HEK293 (cell line): ENCODE results near the gene SLAMF1.

Experiments
- CTCF ChIA-PET: fragments of 350-600 bp; formaldehyde crosslinking; extraction: SDS; loops from one replicate; lab custom pipeline; 2021; ENCODE audit warnings: antibody characterized with exemption; lab: Yijun Ruan, JAX
- POLR2A ChIA-PET: fragments of 300-600 bp; formaldehyde crosslinking; extraction: SDS; loops from one replicate; lab custom pipeline; 2020; ENCODE audit warnings: antibody characterized with exemption, inconsistent platforms; lab: Yijun Ruan, JAX
- H3K27ac ChIP-seq: fragments of 200-500 bp; sonication (Bioruptor generic); 2 replicates; pipeline ENCODE4 v1.5.1; 2014; ENCODE audit warnings: low read depth, low read length, control low read depth, inconsistent platforms; ENCODE audit errors: extremely low read depth
- H3K36me3 ChIP-seq, 2 experiments: fragments of 200-500 bp in 1 of 2; sonication (Bioruptor generic) in 1 of 2; 1 replicate in 1 of 2; 2 replicates in 1 of 2; pipeline ENCODE4 v1.5.1; 2014 to 2017; ENCODE audit warnings: inconsistent platforms in 2 of 2, low read length in 2 of 2; ENCODE audit not compliant: control insufficient read depth in 2 of 2, insufficient read depth in 1 of 2
- H3K4me1 ChIP-seq: fragments of 200-500 bp; sonication (Bioruptor generic); 2 replicates; pipeline ENCODE4 v1.5.1; 2014; ENCODE audit warnings: mild to moderate bottlenecking, low read length, inconsistent platforms; ENCODE audit not compliant: control insufficient read depth, insufficient read depth
- H3K4me3 ChIP-seq: 2 replicates; pipeline ENCODE4 v1.5.1; 2011; ENCODE audit warnings: low read depth, mild to moderate bottlenecking, control low read depth, low read length, moderate library complexity
- H3K9me3 ChIP-seq: fragments of 200-500 bp; sonication (Bioruptor generic); 2 replicates; pipeline ENCODE4 v1.5.1; 2014; ENCODE audit warnings: low read depth, low read length, inconsistent platforms; ENCODE audit not compliant: control insufficient read depth, insufficient read depth
- BCL11A ChIP-seq: fragments of 450-650 bp; formaldehyde crosslinking; IDR thresholded peaks from 2 replicates; pipeline ENCODE4 v1.5.1; 2016; ENCODE audit warnings: low read depth, missing biosample characterization, missing genetic modification characterization
- SP7 ChIP-seq: fragments of 450-650 bp; formaldehyde crosslinking; IDR thresholded peaks from 2 replicates; pipeline ENCODE4 v1.5.1; 2016; ENCODE audit warnings: missing biosample characterization, missing genetic modification characterization
- ZNF175 ChIP-seq: fragments of 450-650 bp; formaldehyde crosslinking; IDR thresholded peaks from 2 replicates; pipeline ENCODE4 v1.5.1; 2016; ENCODE audit warnings: missing biosample characterization, missing genetic modification characterization
- ZNF239 ChIP-seq: fragments of 450-650 bp; formaldehyde crosslinking; IDR thresholded peaks from 2 replicates; pipeline ENCODE4 v1.5.1; 2016; ENCODE audit warnings: missing biosample characterization, missing genetic modification characterization
- ZNF274 ChIP-seq, 2 experiments: fragments of 200-500 bp in 1 of 2; fragments of 450-650 bp in 1 of 2; sonication (Bioruptor generic) in 1 of 2; formaldehyde crosslinking in 1 of 2; IDR thresholded peaks; 2 replicates each; pipeline versions ENCODE4 v1.5.1 to v1.6.1; 2014 to 2016; ENCODE audit warnings: borderline replicate concordance in 1 of 2, inconsistent platforms in 1 of 2, low read length in 1 of 2, missing biosample characterization in 1 of 2, missing genetic modification characterization in 1 of 2
- ZNF37A ChIP-seq: fragments of 450-650 bp; IDR thresholded peaks from 2 replicates; pipeline ENCODE4 v1.5.1; 2018; ENCODE audit warnings: missing biosample characterization, missing genetic modification characterization
- TF ChIP-seq, protein P1 (sequence below): fragments of 450-650 bp; formaldehyde crosslinking; IDR thresholded peaks from 2 replicates; pipeline ENCODE4 v1.5.1; 2017; ENCODE audit warnings: missing biosample characterization, missing genetic modification characterization
- TF ChIP-seq, protein P2 (sequence below): fragments of 450-650 bp; formaldehyde crosslinking; IDR thresholded peaks from 2 replicates; pipeline ENCODE4 v1.5.1; 2016; ENCODE audit warnings: missing biosample characterization, missing genetic modification characterization
- TF ChIP-seq, protein P3 (sequence below): fragments of 450-650 bp; formaldehyde crosslinking; IDR thresholded peaks from 2 replicates; pipeline ENCODE4; 2016; ENCODE audit warnings: missing biosample characterization, missing genetic modification characterization
- TF ChIP-seq, protein P4 (sequence below): fragments of 450-650 bp; formaldehyde crosslinking; IDR thresholded peaks from 2 replicates; pipeline ENCODE4 v1.5.1; 2016; ENCODE audit warnings: missing biosample characterization, missing genetic modification characterization
- TF ChIP-seq, protein P5 (sequence below): fragments of 450-650 bp; formaldehyde crosslinking; IDR thresholded peaks from 2 replicates; pipeline ENCODE4 v1.5.1; 2016; ENCODE audit warnings: missing biosample characterization, missing genetic modification characterization, borderline replicate concordance
- TF ChIP-seq, protein P6 (sequence below): fragments of 450-650 bp; formaldehyde crosslinking; IDR thresholded peaks from 2 replicates; pipeline ENCODE4 v1.5.1; 2016; ENCODE audit warnings: missing biosample characterization, missing genetic modification characterization

SLAMF1 gene

DNA sequence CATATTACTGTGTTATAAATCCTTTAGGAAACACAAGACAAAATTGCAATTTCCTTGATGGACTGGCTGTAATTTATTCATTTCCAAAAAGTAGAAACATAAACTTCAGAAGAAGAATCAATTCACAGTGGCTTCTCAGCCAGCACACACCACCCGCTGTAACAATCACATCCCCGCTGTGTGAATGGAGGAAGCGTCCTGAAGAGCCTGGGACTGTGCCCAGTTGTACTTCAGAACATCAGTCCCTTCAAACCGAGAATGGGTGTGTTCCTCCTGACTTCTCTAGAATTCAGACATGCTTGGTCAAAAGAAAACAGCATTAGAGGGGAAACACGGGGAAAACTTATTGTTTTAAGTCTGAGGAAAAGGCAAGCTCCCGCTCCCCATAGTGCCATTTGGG lies 38.8 kb downstream of the SLAMF1 start (continued):
- TF ChIP-seq, protein P1, sequence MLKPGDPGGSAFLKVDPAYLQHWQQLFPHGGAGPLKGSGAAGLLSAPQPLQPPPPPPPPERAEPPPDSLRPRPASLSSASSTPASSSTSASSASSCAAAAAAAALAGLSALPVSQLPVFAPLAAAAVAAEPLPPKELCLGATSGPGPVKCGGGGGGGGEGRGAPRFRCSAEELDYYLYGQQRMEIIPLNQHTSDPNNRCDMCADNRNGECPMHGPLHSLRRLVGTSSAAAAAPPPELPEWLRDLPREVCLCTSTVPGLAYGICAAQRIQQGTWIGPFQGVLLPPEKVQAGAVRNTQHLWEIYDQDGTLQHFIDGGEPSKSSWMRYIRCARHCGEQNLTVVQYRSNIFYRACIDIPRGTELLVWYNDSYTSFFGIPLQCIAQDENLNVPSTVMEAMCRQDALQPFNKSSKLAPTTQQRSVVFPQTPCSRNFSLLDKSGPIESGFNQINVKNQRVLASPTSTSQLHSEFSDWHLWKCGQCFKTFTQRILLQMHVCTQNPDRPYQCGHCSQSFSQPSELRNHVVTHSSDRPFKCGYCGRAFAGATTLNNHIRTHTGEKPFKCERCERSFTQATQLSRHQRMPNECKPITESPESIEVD (tag by site-specific recombination): no peak
- no peak for TF ChIP-seq SP7
- TF ChIP-seq, protein P2, sequence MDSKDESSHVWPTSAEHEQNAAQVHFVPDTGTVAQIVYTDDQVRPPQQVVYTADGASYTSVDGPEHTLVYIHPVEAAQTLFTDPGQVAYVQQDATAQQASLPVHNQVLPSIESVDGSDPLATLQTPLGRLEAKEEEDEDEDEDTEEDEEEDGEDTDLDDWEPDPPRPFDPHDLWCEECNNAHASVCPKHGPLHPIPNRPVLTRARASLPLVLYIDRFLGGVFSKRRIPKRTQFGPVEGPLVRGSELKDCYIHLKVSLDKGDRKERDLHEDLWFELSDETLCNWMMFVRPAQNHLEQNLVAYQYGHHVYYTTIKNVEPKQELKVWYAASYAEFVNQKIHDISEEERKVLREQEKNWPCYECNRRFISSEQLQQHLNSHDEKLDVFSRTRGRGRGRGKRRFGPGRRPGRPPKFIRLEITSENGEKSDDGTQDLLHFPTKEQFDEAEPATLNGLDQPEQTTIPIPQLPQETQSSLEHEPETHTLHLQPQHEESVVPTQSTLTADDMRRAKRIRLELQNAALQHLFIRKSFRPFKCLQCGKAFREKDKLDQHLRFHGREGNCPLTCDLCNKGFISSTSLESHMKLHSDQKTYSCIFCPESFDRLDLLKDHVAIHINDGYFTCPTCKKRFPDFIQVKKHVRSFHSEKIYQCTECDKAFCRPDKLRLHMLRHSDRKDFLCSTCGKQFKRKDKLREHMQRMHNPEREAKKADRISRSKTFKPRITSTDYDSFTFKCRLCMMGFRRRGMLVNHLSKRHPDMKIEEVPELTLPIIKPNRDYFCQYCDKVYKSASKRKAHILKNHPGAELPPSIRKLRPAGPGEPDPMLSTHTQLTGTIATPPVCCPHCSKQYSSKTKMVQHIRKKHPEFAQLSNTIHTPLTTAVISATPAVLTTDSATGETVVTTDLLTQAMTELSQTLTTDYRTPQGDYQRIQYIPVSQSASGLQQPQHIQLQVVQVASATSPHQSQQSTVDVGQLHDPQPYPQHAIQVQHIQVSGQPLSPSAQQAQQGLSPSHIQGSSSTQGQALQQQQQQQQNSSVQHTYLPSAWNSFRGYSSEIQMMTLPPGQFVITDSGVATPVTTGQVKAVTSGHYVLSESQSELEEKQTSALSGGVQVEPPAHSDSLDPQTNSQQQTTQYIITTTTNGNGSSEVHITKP (tag by site-specific recombination): no peak
- TF ChIP-seq, protein P3, sequence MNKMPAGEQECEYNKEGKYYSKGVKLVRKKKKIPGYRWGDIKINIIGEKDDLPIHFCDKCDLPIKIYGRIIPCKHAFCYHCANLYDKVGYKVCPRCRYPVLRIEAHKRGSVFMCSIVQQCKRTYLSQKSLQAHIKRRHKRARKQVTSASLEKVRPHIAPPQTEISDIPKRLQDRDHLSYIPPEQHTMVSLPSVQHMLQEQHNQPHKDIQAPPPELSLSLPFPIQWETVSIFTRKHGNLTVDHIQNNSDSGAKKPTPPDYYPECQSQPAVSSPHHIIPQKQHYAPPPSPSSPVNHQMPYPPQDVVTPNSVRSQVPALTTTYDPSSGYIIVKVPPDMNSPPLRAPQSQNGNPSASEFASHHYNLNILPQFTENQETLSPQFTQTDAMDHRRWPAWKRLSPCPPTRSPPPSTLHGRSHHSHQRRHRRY (tag by site-specific recombination): no peak

DNA sequence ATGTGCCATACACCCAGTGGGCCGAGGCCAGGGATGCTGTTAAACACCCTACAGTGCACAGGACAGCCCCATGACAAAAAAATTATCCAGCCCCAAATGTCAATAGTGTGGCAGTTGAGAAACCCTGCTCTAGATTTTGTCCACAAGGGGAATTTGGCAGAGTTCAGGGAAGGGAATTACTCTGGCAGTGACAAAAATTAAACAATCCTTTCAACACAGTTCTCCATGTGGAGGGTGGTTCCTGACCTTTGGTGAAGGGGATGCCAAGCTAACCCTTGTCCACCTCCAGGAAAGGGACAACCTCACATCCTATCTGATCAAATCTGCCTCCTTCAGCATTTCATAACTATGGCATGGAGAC lies 39.2 kb downstream of the SLAMF1 start:
- no peaks in the 10 kb centered on the region for H3K36me3 ChIP-seq
- H3K27ac ChIP-seq: no peak overlapping the region
- POLR2A ChIA-PET: no interaction called here
- CTCF ChIA-PET: interaction anchor here (1.0 to 4.1 kb wide), 11 partner anchors 11 to 230 kb away, joined by 3 to 24 read pairs (median 3); no protein-coding TSS in a partner anchor
- H3K4me3 ChIP-seq: no peak overlapping the region
- no peaks in the 10 kb centered on the region for H3K4me1 ChIP-seq
- TF ChIP-seq, protein P4, sequence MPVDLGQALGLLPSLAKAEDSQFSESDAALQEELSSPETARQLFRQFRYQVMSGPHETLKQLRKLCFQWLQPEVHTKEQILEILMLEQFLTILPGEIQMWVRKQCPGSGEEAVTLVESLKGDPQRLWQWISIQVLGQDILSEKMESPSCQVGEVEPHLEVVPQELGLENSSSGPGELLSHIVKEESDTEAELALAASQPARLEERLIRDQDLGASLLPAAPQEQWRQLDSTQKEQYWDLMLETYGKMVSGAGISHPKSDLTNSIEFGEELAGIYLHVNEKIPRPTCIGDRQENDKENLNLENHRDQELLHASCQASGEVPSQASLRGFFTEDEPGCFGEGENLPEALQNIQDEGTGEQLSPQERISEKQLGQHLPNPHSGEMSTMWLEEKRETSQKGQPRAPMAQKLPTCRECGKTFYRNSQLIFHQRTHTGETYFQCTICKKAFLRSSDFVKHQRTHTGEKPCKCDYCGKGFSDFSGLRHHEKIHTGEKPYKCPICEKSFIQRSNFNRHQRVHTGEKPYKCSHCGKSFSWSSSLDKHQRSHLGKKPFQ (tag by site-specific recombination): no peak
- TF ChIP-seq ZNF175: no peak
- no peak for TF ChIP-seq BCL11A (tag by site-specific recombination)
- TF ChIP-seq ZNF37A: no peak
- TF ChIP-seq ZNF239 (tag by site-specific recombination): no peak
- no peak for TF ChIP-seq ZNF274 (IDR thresholded peaks at IDR 0.05; ENCODE audit: low read length)
- TF ChIP-seq ZNF274 (tag by site-specific recombination; IDR thresholded peaks at IDR 0.05; ENCODE audit: borderline replicate concordance): no peak
- TF ChIP-seq, protein P5, sequence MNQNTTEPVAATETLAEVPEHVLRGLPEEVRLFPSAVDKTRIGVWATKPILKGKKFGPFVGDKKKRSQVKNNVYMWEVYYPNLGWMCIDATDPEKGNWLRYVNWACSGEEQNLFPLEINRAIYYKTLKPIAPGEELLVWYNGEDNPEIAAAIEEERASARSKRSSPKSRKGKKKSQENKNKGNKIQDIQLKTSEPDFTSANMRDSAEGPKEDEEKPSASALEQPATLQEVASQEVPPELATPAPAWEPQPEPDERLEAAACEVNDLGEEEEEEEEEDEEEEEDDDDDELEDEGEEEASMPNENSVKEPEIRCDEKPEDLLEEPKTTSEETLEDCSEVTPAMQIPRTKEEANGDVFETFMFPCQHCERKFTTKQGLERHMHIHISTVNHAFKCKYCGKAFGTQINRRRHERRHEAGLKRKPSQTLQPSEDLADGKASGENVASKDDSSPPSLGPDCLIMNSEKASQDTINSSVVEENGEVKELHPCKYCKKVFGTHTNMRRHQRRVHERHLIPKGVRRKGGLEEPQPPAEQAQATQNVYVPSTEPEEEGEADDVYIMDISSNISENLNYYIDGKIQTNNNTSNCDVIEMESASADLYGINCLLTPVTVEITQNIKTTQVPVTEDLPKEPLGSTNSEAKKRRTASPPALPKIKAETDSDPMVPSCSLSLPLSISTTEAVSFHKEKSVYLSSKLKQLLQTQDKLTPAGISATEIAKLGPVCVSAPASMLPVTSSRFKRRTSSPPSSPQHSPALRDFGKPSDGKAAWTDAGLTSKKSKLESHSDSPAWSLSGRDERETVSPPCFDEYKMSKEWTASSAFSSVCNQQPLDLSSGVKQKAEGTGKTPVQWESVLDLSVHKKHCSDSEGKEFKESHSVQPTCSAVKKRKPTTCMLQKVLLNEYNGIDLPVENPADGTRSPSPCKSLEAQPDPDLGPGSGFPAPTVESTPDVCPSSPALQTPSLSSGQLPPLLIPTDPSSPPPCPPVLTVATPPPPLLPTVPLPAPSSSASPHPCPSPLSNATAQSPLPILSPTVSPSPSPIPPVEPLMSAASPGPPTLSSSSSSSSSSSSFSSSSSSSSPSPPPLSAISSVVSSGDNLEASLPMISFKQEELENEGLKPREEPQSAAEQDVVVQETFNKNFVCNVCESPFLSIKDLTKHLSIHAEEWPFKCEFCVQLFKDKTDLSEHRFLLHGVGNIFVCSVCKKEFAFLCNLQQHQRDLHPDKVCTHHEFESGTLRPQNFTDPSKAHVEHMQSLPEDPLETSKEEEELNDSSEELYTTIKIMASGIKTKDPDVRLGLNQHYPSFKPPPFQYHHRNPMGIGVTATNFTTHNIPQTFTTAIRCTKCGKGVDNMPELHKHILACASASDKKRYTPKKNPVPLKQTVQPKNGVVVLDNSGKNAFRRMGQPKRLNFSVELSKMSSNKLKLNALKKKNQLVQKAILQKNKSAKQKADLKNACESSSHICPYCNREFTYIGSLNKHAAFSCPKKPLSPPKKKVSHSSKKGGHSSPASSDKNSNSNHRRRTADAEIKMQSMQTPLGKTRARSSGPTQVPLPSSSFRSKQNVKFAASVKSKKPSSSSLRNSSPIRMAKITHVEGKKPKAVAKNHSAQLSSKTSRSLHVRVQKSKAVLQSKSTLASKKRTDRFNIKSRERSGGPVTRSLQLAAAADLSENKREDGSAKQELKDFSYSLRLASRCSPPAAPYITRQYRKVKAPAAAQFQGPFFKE: no peak
- TF ChIP-seq, protein P6, sequence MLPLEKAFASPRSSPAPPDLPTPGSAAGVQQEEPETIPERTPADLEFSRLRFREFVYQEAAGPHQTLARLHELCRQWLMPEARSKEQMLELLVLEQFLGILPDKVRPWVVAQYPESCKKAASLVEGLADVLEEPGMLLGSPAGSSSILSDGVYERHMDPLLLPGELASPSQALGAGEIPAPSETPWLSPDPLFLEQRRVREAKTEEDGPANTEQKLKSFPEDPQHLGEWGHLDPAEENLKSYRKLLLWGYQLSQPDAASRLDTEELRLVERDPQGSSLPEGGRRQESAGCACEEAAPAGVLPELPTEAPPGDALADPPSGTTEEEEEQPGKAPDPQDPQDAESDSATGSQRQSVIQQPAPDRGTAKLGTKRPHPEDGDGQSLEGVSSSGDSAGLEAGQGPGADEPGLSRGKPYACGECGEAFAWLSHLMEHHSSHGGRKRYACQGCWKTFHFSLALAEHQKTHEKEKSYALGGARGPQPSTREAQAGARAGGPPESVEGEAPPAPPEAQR (tag by site-specific recombination): no peak
- TF ChIP-seq, all 188 proteins: peak for 0
- H3K9me3 ChIP-seq: no peaks in the 10 kb centered on the region
